IMR-90 (cell line): ENCODE data around the gene TRIM32. TPM values are rescaled to one million over a fixed set of nuclear protein-coding genes. Genes with fewer than 3 reads are reported as not detected.

Experiments used
- ATAC-seq: fragments of 200-7000 bp; cut with Tn5 transposase; 2 replicates; pipeline ENCODE4 v1.9.1; 2020; ENCODE audit warnings: low read depth, mild to moderate bottlenecking, moderate library complexity
- BruUV-seq: library from RNA; stranded (reverse); fragments of 400-500 nt; replicated peaks from 2 replicates; lab custom pipeline; 2021; lab: Mats Ljungman, UMichigan
- CTCF ChIA-PET: fragments of 300-600 bp; formaldehyde crosslinking; extraction: SDS; loops from one replicate; lab custom pipeline; 2021; ENCODE audit warnings: antibody characterized with exemption; lab: Yijun Ruan, JAX
- POLR2A ChIA-PET: fragments of 300-600 bp; sonication (Branson Sonifier 250); formaldehyde crosslinking; loops from one replicate; lab custom pipeline; 2022; ENCODE audit warnings: antibody characterized with exemption; ENCODE audit not compliant: unreplicated experiment; lab: Charles Lee
- DNase-seq: peaks from one replicate; pipeline ENCODE4 v3.0.0; 2013
- H2AFZ ChIP-seq: replicated peaks from 2 replicates; pipeline ENCODE3; 2013; ENCODE audit warnings: low read length, mild to moderate bottlenecking; ENCODE audit not compliant: poor library complexity
- H2AK5ac ChIP-seq: 2 replicates; pipeline ENCODE4 v1.6.1; 2013; ENCODE audit warnings: low read depth, low read length, inconsistent platforms
- H2AK9ac ChIP-seq: replicated peaks from 2 replicates; pipeline ENCODE3; 2013; ENCODE audit warnings: mild to moderate bottlenecking, low read depth, low read length, moderate library complexity; ENCODE audit not compliant: poor library complexity
- H2BK120ac ChIP-seq: 2 replicates; pipeline ENCODE4 v1.6.1; 2013; ENCODE audit warnings: low read depth, low read length, inconsistent platforms
- H2BK15ac ChIP-seq: 3 replicates; pipeline ENCODE4 v1.6.1; 2013; ENCODE audit warnings: low read depth, low read length, inconsistent platforms
- H2BK20ac ChIP-seq: 2 replicates; pipeline ENCODE4 v1.6.1; 2013; ENCODE audit warnings: low read depth, mild to moderate bottlenecking, inconsistent platforms, low read length, moderate library complexity
- H2BK5ac ChIP-seq: 2 replicates; pipeline ENCODE4 v1.6.1; 2013; ENCODE audit warnings: mild to moderate bottlenecking, low read depth, low read length, inconsistent platforms; ENCODE audit not compliant: poor library complexity, severe bottlenecking
- H3K14ac ChIP-seq: replicated peaks from 2 replicates; pipeline ENCODE4 v1.6.1; 2013; ENCODE audit warnings: low read depth, low read length, inconsistent platforms
- H3K18ac ChIP-seq: 2 replicates; pipeline ENCODE4 v1.6.1; 2013; ENCODE audit warnings: low read depth, low read length, control low read depth
- H3K23ac ChIP-seq: 2 replicates; pipeline ENCODE4 v1.6.1; 2013; ENCODE audit warnings: low read depth, low read length, inconsistent platforms
- H3K27ac ChIP-seq: 2 replicates; pipeline ENCODE4 v1.5.1; 2013; ENCODE audit warnings: mild to moderate bottlenecking, control low read depth, low read length; ENCODE audit not compliant: insufficient read depth
- H3K27me3 ChIP-seq: 2 replicates; pipeline ENCODE4 v1.6.1; 2013; ENCODE audit warnings: low read length; ENCODE audit not compliant: control insufficient read depth, insufficient read depth
- H3K36me3 ChIP-seq: 2 replicates; pipeline ENCODE4 v1.6.1; 2013; ENCODE audit warnings: low read length, mixed read lengths; ENCODE audit not compliant: control insufficient read depth, insufficient read depth
- H3K4ac ChIP-seq: 2 replicates; pipeline ENCODE4 v1.6.1; 2013; ENCODE audit warnings: low read depth, low read length, inconsistent platforms
- H3K4me1 ChIP-seq: 2 replicates; pipeline ENCODE4 v1.6.1; 2013; ENCODE audit warnings: low read length, mixed read lengths; ENCODE audit not compliant: control insufficient read depth, insufficient read depth
- H3K4me2 ChIP-seq: 2 replicates; pipeline ENCODE4 v1.6.1; 2013; ENCODE audit warnings: low read depth, mild to moderate bottlenecking, control low read depth, low read length, moderate library complexity
- H3K4me3 ChIP-seq: 2 replicates; pipeline ENCODE4 v1.5.1; 2013; ENCODE audit warnings: low read depth, mild to moderate bottlenecking, control low read depth, low read length, moderate library complexity; ENCODE audit not compliant: insufficient read depth
- H3K56ac ChIP-seq: 2 replicates; pipeline ENCODE4 v1.6.1; 2013; ENCODE audit warnings: low read length, inconsistent platforms; ENCODE audit not compliant: insufficient read depth; ENCODE audit errors: extremely low read depth
- H3K79me1 ChIP-seq, 2 experiments: 2 replicates each; pipeline ENCODE4 v1.6.1; 2013; ENCODE audit warnings: low read length in 2 of 2, inconsistent platforms in 1 of 2, low read depth in 1 of 2
- H3K9ac ChIP-seq: 2 replicates; pipeline ENCODE4 v1.6.1; 2013; ENCODE audit warnings: low read depth, low read length, control low read depth
- H3K9me1 ChIP-seq: 2 replicates; pipeline ENCODE4 v1.6.1; 2013; ENCODE audit warnings: low read length, inconsistent platforms; ENCODE audit not compliant: insufficient read depth
- H3K9me3 ChIP-seq: 2 replicates; pipeline ENCODE4 v1.6.1; 2013; ENCODE audit warnings: low read length; ENCODE audit not compliant: control insufficient read depth, insufficient read depth
- H4K20me1 ChIP-seq: 2 replicates; pipeline ENCODE4 v1.6.1; 2013; ENCODE audit warnings: low read length, inconsistent platforms; ENCODE audit not compliant: insufficient read depth
- H4K5ac ChIP-seq: 2 replicates; pipeline ENCODE4 v1.6.1; 2013; ENCODE audit warnings: mild to moderate bottlenecking, low read depth, low read length, control low read depth
- H4K8ac ChIP-seq, 2 experiments: 2 replicates each; pipeline ENCODE4 v1.6.1; 2013; ENCODE audit warnings: low read depth in 2 of 2, low read length in 2 of 2, control low read depth in 1 of 2, inconsistent platforms in 1 of 2
- H4K91ac ChIP-seq: 2 replicates; pipeline ENCODE4 v1.6.1; 2013; ENCODE audit warnings: low read depth, low read length, inconsistent platforms; ENCODE audit not compliant: insufficient read depth
- CEBPB ChIP-seq: IDR thresholded peaks from 2 replicates; pipeline ENCODE4 v1.6.1; 2012; ENCODE audit warnings: low read depth, low read length, improper control_type of control experiment
- CHD1 ChIP-seq: IDR thresholded peaks from 2 replicates; pipeline ENCODE4 v1.6.1; 2012; ENCODE audit warnings: low read depth, low read length, improper control_type of control experiment
- FOS ChIP-seq: fragments of 150-350 bp; IDR thresholded peaks from 2 replicates; pipeline ENCODE4 v1.6.1; 2016; ENCODE audit warnings: low read depth, low read length
- MAZ ChIP-seq: IDR thresholded peaks from 2 replicates; pipeline ENCODE4 v1.6.1; 2012; ENCODE audit warnings: low read depth, mild to moderate bottlenecking, low read length, improper control_type of control experiment, moderate library complexity, borderline replicate concordance
- RFX5 ChIP-seq: IDR thresholded peaks from 2 replicates; pipeline ENCODE4 v1.8.0; 2012; ENCODE audit warnings: low read depth, mild to moderate bottlenecking, low read length, moderate library complexity
- WGBS, 2 experiments: methylation state at CpG; one replicate each; pipeline versions ENCODE4 v1.1.5 to v1.1.7; 2013; ENCODE audit warnings: missing lambda C conversion rate in 2 of 2; ENCODE audit not compliant: insufficient read length in 1 of 2; ENCODE audit errors: extremely low coverage in 2 of 2; 5-methylcytosine and 5-hydroxymethylcytosine counted together
- dilution Hi-C: fragments of 300-500 bp; cut with HindIII; formaldehyde crosslinking; loops from one replicate; pipeline ENCODE4 v1.14.3; 2018; ENCODE audit warnings: low sequenced_read_pairs; ENCODE audit not compliant: unreplicated experiment
- in situ Hi-C: fragments of 300-500 bp; cut with MboI; formaldehyde crosslinking; loops from 3 replicates; pipeline ENCODE4 v1.14.3; 2019; ENCODE audit warnings: low sequenced_read_pairs, inconsistent platforms, mixed read lengths
- intact Hi-C: fragments of 100-400 bp; cut with micrococcal nuclease; formaldehyde crosslinking; loops from 2 replicates; pipeline ENCODE4 v1.10.0; 2022
- polyA plus RNA-seq, 3 experiments: library from polyadenylated mRNA; depleted of rRNA; stranded (reverse); fragments of >200 nt; gene quantifications; 2 replicates each; pipeline ENCODE4 v1.2.3, GENCODE V29; 2012; ENCODE audit warnings: low replicate concordance in 1 of 3
- total RNA-seq: library from RNA; depleted of rRNA; stranded (reverse); fragments of >200 nt; gene quantifications from 2 replicates; pipeline ENCODE4 v1.2.3, GENCODE V29; 2012
- TF ChIP-seq, protein P1 (sequence below): conservative IDR thresholded peaks from 2 replicates; pipeline ENCODE4 v1.5.1; 2012; ENCODE audit warnings: mild to moderate bottlenecking, low read depth, low read length, improper control_type of control experiment
- TF ChIP-seq, protein P2 (sequence below): fragments of 150-350 bp; IDR thresholded peaks from 2 replicates; pipeline ENCODE4 v1.6.1; 2016; ENCODE audit warnings: low read depth, mild to moderate bottlenecking, low read length, moderate library complexity, borderline replicate concordance

Gene TRIM32
- total and polyA plus RNA-seq, 2 of the 4 experiments (the other 2 are of a cell fraction): 12.8 to 31.0 TPM

DNA sequence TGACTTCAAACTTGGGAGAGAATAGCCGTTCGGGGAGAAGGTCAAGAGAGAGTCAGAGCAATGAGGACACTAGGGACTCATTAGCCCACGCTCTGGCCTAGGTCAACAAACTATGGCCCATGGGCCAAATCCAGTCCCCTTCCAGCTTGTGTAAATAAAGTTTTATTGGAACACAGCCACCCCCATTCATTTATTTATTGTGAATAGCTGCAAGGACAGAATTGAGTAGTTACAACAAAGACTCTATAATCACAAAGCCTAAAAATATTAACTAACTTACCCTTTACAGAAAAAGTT, 33.1 kb upstream of the TRIM32 start:
- Histone ChIP-seq H3K4me3 (no peak overlapping the region), H2BK120ac (no peak overlapping the region), H4K91ac (no peak overlapping the region), H3K9me1 (no peaks in the 10 kb centered on the region), H2AK5ac (no peak overlapping the region), H4K8ac (no peak overlapping the region), H3K36me3 (no peaks in the 10 kb centered on the region), H2AK9ac (no peak overlapping the region), H2AFZ (no peak overlapping the region), H3K4ac (no peak overlapping the region), H3K9ac (no peak overlapping the region), H3K27me3 (no peaks in the 10 kb centered on the region), H3K23ac (no peak overlapping the region), H4K5ac (no peak overlapping the region), H3K14ac (no peak overlapping the region), H2BK5ac (no peak overlapping the region), H3K9me3 (no peaks in the 10 kb centered on the region), H3K79me1 (no peaks in the 10 kb centered on the region), H3K4me1 (peaks cover 6% of the 10 kb centered on the region), H3K27ac (no peak overlapping the region), H3K18ac (no peak overlapping the region), H4K20me1 (no peaks in the 10 kb centered on the region), H2BK15ac (no peak overlapping the region), H3K56ac (no peak overlapping the region), H2BK20ac (no peak overlapping the region), H3K4me2 (no peak overlapping the region)
- CTCF ChIA-PET: no interaction called here
- intact Hi-C loops: loop anchor here (10.0 kb wide), 1 partner anchor 249 kb away; no protein-coding TSS in a partner anchor
- DNase-seq (no peak), ATAC-seq (no peak)
- TF ChIP-seq RFX5 (no peak), MAZ (no peak), CHD1 (no peak), FOS (no peak), CEBPB (no peak)
- TF ChIP-seq, protein P1, sequence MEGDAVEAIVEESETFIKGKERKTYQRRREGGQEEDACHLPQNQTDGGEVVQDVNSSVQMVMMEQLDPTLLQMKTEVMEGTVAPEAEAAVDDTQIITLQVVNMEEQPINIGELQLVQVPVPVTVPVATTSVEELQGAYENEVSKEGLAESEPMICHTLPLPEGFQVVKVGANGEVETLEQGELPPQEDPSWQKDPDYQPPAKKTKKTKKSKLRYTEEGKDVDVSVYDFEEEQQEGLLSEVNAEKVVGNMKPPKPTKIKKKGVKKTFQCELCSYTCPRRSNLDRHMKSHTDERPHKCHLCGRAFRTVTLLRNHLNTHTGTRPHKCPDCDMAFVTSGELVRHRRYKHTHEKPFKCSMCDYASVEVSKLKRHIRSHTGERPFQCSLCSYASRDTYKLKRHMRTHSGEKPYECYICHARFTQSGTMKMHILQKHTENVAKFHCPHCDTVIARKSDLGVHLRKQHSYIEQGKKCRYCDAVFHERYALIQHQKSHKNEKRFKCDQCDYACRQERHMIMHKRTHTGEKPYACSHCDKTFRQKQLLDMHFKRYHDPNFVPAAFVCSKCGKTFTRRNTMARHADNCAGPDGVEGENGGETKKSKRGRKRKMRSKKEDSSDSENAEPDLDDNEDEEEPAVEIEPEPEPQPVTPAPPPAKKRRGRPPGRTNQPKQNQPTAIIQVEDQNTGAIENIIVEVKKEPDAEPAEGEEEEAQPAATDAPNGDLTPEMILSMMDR: no peak
- TF ChIP-seq, protein P2, sequence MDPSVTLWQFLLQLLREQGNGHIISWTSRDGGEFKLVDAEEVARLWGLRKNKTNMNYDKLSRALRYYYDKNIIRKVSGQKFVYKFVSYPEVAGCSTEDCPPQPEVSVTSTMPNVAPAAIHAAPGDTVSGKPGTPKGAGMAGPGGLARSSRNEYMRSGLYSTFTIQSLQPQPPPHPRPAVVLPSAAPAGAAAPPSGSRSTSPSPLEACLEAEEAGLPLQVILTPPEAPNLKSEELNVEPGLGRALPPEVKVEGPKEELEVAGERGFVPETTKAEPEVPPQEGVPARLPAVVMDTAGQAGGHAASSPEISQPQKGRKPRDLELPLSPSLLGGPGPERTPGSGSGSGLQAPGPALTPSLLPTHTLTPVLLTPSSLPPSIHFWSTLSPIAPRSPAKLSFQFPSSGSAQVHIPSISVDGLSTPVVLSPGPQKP: no peak
- in situ Hi-C loops: loop anchor here (10.0 kb wide), 1 partner anchor 1059 kb away; no protein-coding TSS in a partner anchor
- no TSS peak for BruUV-seq
- POLR2A ChIA-PET: no interaction called here
- no CpG with 5 or more reads among the region's 3 CpGs for WGBS, 2 experiments
- dilution Hi-C loops: no loop called here
